H1 (cell line): ENCODE results near the gene ABHD15. TPM values are rescaled to one million over a fixed set of nuclear protein-coding genes. Genes with fewer than 3 reads are reported as not detected.

Experiments used
- ATF2 ChIP-seq: IDR thresholded peaks from 2 replicates; pipeline ENCODE4 v1.6.1; 2012; ENCODE audit warnings: low read length, inconsistent platforms
- CHD7 ChIP-seq: fragments of 300-600 bp; sonication (generic); IDR thresholded peaks from 2 replicates; pipeline ENCODE4 v1.7.1; 2012; ENCODE audit warnings: low read length, moderate library complexity, mild to moderate bottlenecking, inconsistent platforms; ENCODE audit not compliant: insufficient replicate concordance
- GABPA ChIP-seq: IDR thresholded peaks from 2 replicates; pipeline ENCODE4 v1.6.1; 2011; ENCODE audit warnings: mild to moderate bottlenecking, low read length, moderate library complexity, borderline replicate concordance; ENCODE audit not compliant: insufficient read depth
- GTF2F1 ChIP-seq: IDR thresholded peaks from 2 replicates; pipeline ENCODE4 v1.6.1; 2012; ENCODE audit warnings: low read depth, low read length, improper control_type of control experiment, borderline replicate concordance
- MAFK ChIP-seq: IDR thresholded peaks from 2 replicates; pipeline ENCODE4 v1.6.1; 2012; ENCODE audit warnings: low read depth, mild to moderate bottlenecking, improper control_type of control experiment, low read length
- PHF8 ChIP-seq: fragments of 200-600 bp; sonication (generic); conservative IDR thresholded peaks from 2 replicates; pipeline ENCODE4 v1.7.1; 2012; ENCODE audit warnings: low read depth, mild to moderate bottlenecking, inconsistent platforms, low read length, moderate library complexity
- SP2 ChIP-seq: IDR thresholded peaks from 2 replicates; pipeline ENCODE4 v1.6.1; 2012; ENCODE audit warnings: mild to moderate bottlenecking, low read length, inconsistent platforms
- USF2 ChIP-seq: IDR thresholded peaks from 2 replicates; pipeline ENCODE4 v1.6.1; 2011; ENCODE audit warnings: low read length, improper control_type of control experiment
- polyA plus RNA-seq, 7 experiments: library from polyadenylated mRNA; depleted of rRNA in 3 of 7; stranded (reverse) in 5 of 7; unstranded in 2 of 7; fragments of >200 nt in 5 of 7; fragments of 200-250 nt in 2 of 7; gene quantifications; 1 replicate in 5 of 7; 2 replicates in 1 of 7; 4 replicates in 1 of 7; pipeline versions ENCODE4 v1.2.1 to v1.2.3, GENCODE V29; 2011 to 2013; ENCODE audit warnings: missing spikeins in 2 of 7, mixed read lengths in 2 of 7
- total RNA-seq: library from RNA; stranded (reverse); fragmentation: NEBNext Ultra II Directional; extraction: Animal tissue kit (Norgen Biotek cat#: 25700); gene quantifications from 2 replicates; pipeline ENCODE4 v1.2.1, GENCODE V29; 2021

Gene ABHD15
- total and polyA plus RNA-seq, 2 of the 8 experiments (the other 6 are each of a cell fraction or from before 2014, with no cell fraction given), result 0.88 to 1.7 TPM

- TF ChIP-seq MAFK, result no peak
- TF ChIP-seq GTF2F1, result no peak
- no peak for TF ChIP-seq ATF2
- no peak for TF ChIP-seq USF2
- no peak for TF ChIP-seq CHD7
- no peak for TF ChIP-seq GABPA
- TF ChIP-seq PHF8, result no peak
- TF ChIP-seq SP2, result no peak
Observed at GRCh38 chr17:29577001-29577370, 10.1 kb upstream of the ABHD15 start (continued).
